GM18520 (cell line): ENCODE data around the gene LRWD1.
"Not testable (repeated sequence)": the region's sequence is repeated elsewhere in the genome, so short reads cannot be mapped to it uniquely, and the experiment has no call there.

Experiments
- ATAC-seq: cut with Tn5 transposase; IDR thresholded peaks from one replicate; pipeline ENCODE4 v1.9.1; 2021; ENCODE audit not compliant: unreplicated experiment

The LRWD1 gene

DNA sequence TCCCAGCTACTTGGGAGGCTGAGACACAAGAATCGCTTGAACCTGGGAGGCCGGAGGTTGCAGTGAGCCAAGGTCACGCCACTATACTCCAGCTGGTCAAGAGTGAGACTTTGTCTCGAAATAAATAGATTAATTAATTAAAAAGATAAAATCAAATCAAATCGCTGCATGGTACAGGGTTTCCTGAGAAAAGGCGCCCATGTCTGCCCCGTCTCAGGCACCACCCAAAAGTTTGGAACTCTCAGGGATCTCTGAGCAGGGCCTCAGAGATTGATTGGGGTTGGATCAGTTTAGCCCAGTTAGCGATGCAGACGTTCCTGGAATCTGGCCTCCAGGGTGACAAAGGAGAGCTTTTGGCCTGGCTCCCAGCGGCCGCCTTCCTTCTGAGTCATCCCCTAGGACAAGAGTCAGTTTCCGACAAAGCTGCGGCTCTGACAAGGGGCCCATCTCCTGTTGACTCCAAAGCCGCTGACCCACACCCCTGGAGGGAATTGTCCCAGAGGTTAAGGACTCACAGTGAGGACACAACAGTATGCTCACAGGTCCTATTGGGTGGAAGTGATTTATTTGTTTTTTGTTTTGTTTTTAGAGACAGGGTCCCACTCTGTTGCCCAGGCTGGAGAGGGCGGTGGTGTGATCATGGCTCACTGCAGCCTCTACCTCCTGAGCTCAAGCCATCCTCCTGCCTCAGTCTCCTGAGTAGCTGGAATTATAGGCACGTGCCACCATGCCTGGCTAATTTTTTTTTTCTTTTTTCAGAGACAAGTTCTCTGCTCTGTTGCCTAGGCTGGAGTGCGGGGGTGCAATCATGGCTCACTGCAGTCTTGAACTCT, 24.6 kb upstream of the LRWD1 start:
- no peak for ATAC-seq

GRCh38 chr7:102444961-102445673, 19.7 kb upstream of the LRWD1 start:
- ATAC-seq, result no peak

DNA sequence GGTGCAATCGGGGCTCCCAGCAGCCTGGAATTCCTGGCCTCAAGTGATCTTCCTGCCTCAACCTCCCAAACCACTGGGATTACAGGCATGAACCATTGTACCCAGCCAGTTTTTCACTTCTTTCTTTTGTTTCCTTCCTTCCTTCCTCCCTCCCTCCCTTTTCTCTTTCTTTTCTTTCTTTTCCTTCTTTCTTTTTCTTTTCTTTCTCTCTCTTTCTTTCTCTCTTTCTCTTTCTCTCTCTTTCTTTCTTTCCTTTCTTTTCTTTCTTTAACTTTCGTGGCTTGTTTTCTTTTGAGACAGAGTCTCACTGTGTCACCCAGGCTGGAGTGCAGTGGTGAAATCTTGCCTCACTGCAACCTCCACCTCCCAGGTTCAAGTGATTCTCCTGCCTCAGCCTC, 19.1 kb upstream of the LRWD1 start:
- no peak for ATAC-seq

DNA sequence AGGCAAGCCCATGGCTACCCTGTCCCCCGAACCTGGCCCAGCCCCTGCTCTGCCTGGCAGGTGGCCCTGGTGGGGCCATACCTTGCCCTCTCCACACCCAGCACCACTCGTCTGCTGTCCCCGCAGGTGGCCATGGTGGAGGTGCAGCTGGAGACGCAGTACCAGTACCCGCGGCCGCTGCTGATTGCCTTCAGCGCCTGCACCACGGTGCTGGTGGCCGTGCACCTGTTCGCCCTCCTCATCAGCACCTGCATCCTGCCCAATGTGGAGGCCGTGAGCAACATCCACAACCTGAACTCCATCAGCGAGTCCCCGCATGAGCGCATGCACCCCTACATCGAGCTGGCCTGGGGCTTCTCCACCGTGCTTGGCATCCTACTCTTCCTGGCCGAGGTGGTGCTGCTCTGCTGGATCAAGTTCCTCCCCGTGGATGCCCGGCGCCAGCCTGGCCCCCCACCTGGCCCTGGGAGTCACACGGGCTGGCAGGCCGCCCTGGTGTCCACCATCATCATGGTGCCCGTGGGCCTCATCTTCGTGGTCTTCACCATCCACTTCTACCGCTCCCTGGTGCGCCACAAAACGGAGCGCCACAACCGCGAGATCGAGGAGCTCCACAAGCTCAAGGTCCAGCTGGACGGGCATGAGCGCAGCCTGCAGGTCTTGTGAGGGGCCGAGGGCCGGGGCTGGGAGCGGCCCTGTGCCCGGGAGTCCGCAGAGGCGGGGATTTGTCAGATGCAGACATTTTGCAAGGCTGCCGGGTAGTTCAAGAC, 18.2 kb upstream of the LRWD1 start:
- no peak for ATAC-seq

DNA sequence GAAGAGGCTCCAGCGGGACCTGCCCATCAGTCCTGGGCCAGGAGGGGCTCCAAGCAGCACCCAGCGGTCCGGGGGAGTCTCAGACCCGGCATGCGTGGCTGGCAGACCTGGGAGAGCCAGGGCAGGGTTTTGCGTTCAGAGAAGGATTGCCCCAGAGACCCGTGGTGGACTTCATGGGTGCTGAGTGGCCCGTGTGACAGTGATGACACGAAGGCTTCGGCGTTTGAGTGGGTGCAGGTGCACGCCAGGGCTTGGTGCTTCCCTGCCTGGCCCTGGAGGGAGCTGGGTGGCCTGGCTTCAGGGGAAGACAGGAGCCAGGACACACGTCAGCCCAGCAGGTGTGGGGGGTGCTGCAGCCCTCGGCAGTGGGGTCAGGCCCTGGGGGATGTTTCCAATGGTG, 17.5 kb upstream of the LRWD1 start:
- no peak for ATAC-seq

- no peak for ATAC-seq
Measured at GRCh38 chr7:102449136-102449535, 15.6 kb upstream of the LRWD1 start.

- peak; percentile 57 for ATAC-seq
Measured at GRCh38 chr7:102450242-102450641, 14.5 kb upstream of the LRWD1 start.

- ATAC-seq, result no peak
Measured at GRCh38 chr7:102451371-102452054, 13.3 kb upstream of the LRWD1 start.

GRCh38 chr7:102452451-102452850, 12.3 kb upstream of the LRWD1 start:
- no peak for ATAC-seq

DNA sequence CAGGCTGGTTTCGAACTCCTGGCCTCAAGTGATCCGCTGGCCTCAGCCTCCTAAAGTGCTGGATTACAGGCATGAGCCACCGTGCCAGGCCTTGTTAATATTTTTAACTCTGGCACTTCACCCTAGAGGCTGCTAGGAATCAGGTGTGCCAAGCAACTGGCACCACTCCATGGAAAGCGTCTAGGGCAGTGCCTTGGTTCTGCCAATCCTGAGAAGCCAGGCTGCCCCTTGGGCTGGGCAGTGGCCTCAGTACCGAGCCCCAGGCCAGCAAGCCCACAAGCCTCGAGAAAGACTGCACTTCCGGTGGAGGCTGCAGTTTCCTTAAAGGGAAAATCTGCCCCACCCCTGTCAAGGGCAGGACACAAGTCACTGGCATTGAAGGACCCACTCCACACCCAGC, 11.5 kb upstream of the LRWD1 start:
- ATAC-seq, result no peak

DNA sequence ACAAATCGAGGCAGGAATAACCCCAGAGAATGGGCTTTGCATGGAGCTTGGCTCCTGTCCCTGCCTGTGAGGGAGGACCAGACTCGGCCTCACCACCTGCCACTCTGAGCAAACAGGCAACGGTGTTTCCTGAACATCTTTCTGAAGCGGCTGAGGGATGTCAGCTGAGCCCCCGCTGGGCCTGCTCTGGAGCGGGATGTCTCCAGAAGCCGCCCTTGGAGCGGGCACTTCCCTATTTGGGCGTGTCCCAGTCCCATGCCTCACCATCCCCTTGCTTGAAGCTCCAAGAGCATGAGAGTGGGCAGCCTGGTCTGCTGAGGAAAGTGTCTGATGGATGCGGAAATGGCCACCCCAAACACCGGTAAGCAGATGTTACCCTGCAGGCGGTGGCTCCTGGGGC, 10.3 kb upstream of the LRWD1 start:
- no peak for ATAC-seq

DNA sequence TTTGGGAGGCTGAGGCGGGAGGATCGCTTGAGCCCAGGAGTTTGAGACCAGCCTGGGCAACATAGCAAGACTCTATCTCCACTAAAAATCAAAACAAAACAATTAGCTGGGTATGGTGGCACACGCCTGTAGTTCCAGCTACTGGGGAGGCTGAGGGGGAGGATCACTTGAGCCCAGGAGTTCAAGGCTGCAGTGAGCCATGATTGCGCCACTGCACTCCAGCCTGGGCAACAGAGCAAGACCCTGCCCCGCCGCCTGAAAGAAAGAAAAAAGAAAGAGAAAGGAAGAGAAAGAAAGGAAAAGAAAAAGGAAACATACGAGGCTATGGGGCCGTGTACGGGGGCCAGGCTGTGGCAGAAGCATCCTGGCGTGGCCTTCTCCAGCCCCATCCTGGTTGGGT, 9.9 kb upstream of the LRWD1 start:
- ATAC-seq, result not testable (repeated sequence)

GRCh38 chr7:102455596-102455995, 9.2 kb upstream of the LRWD1 start:
- no peak for ATAC-seq

- no peak for ATAC-seq
Measured at GRCh38 chr7:102456327-102456726, 8.5 kb upstream of the LRWD1 start.

- ATAC-seq, result no peak
Measured at GRCh38 chr7:102457352-102457924, 7.3 kb upstream of the LRWD1 start.

DNA sequence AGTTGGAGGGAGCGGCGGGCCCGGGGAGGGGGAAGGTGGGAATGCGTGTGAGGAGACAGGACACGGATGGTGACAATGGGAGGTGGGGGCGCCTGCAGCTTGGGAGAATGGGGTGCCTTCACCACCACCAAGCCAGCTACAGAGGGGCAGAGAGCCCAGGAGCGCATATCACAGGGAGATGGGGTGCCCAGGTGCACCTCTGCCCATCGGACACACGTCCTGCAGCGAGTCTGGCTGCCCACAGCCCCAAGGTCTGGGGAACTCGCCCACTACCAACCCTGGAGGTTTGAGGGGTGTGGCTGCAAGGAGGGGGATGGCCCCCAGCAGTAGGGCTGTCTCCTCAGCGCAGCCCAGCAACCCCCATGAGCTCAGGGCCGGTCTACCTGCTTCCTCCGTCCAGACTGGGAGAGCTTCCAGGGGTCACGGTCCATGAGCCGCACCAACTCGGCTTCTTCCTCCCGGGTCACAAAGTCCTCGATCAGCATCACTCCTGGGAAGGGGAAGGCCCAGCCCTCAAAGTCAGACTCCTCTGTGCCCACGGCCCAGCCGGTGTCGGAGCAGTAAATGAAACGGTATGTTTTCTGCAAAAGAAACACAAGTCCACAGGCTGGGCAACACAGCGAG, 5.5 kb upstream of the LRWD1 start:
- ATAC-seq, result no peak

DNA sequence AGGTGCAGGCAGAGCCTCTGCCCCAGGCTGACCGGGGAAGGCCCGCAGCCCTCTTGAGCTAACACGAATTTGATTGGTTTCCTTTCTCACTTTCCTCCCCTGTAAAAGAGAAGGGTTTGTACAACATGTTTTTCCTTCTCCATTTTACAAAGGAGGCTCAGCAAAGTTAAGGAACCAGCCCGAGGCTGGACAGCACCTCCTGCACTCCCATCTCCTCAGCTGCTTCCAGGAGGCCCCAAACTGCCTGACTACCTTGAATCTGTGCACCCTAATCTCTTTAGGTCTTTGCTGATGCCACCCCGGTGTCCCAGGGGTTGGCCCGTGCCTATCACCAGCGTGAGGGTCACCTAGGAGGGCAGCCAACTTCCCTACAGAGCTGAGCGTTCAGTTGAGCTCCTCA, 4.3 kb upstream of the LRWD1 start:
- no peak for ATAC-seq

DNA sequence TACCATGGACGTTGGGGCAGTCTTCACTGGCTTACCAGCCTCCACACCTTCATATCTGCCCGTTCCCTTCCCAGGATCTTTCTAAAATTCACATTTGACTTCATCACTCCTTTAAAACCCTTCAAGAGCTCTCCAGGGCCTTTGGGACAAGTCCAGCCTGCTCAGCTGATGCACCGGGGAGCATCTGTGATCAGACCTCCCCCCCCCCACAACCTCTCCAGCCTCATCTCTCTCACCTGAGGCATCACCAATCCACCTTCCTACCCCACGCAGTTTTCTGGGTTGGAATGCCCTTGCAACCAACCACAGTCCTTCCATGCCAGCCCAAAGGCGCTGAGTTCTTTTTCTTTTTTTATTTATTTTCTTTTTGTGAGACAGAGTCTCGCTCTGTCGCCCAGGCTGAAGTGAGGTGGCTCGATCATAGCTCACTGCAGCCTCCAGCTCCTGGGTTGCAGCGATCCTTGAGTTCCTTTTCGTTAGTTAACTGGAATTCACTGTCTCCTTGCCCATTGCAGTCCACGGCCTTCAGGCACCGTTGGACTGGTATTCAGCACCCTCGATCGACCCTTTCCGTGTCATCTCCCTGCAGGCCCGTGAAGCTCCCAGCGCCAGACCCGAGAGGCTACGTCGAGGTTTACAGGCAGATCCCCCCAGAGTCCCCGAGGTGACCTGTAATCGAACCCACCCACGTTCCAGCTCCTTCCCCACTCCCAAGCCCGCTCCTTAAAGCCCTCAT, 775 bp upstream of the LRWD1 start:
- no peak for ATAC-seq

GRCh38 chr7:102466097-102466496, 1.3 kb downstream of the LRWD1 start:
- no peak for ATAC-seq
